Measurements from ENCODE around the gene GPAT2.
"Not testable (repeated sequence)": the region's sequence is repeated elsewhere in the genome, so short reads cannot be mapped to it uniquely, and the experiment has no call there.

Gene GPAT2

DNA sequence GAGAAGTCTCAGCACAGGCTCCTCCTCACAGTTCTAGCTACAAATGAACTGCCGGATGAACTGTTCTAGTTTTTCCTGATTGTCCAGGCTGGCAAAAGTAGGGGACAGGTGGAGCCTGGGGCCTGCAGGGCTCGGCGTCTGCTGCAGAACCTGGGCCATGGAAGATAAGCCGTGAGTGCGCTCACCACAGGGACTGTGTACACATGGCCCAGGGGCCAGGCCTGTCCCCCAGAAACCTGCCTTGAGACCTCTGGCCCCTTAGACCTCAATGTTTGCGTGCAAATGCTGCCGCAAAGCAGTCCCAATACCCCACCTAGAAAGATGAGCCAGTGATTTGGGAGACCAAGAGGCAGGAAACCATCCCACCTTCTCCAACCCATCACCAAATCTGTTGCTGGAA, 12.6 kb downstream of the GPAT2 start:
- not testable (repeated sequence) for DNase-seq

DNA sequence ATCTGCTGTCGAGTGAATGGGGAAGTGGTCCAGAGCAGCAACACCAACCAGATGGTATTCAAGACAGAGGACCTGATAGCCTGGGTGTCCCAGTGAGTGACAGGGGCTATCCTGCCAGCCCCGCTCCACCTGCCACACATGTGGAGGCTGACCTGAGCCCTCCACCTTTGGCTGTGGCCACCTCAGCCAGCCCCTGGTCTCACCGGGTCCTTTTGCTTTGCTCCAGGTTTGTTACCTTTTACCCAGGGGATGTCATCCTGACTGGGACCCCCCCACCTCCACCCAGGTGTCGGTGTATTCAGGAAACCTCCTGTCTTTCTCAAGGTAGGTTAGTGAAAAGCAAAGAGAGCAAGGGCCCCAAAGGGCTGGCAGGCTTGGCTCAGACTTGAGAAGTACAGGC, 13.6 kb downstream of the GPAT2 start:
- DNase-seq: not testable (repeated sequence)

DNA sequence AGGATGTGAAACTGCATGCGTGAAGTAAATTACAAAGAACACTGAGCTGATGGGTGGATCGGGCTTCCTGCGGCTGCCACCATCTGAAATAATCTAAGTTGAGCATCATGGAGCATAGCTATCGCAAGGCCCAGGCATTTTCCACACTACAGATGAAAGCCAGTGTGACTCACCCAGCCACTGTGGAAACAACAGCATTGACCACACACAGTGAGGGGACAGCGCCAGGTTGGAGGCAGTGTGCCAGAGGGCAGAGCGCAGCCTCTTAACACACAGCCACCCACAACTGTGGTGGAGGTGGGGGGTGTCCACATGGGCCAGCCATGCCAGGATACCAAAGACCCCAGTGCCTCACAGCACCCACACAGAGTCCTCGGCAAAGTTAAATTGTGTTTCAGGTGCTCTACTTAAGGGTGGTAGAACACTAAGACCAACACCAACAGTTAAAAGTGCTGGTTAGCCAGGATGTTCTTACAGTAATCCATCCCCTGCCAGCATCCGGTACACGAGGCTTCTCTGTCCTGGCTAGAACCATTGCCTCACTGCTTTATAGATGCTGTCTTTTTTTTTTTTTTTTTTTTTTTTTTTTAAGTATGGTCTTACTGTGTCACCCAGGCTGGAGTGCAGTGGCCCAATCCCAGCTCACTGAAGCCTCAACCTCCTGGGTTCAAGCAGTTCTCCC, 14.7 kb downstream of the GPAT2 start:
- DNase-seq: not testable (repeated sequence)

DNA sequence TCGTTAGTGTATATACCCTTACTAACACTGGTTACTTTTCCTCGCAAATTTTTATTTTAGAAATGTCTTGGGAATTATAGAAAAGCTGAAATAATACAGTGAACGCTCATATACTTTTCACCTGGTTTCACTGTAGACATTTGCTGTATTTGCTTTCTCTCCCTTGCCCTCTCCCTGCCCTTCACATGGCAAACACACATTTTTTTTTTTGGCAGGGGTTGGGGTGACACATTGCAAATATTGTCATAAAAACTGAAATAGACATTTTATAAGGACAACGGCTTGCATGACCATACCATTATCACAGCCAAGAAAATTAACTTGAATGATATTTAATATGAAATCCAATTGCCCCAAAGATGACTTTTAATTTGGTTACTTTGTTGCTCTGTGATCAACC, 18.4 kb downstream of the GPAT2 start:
- DNase-seq: not testable (repeated sequence)

DNA sequence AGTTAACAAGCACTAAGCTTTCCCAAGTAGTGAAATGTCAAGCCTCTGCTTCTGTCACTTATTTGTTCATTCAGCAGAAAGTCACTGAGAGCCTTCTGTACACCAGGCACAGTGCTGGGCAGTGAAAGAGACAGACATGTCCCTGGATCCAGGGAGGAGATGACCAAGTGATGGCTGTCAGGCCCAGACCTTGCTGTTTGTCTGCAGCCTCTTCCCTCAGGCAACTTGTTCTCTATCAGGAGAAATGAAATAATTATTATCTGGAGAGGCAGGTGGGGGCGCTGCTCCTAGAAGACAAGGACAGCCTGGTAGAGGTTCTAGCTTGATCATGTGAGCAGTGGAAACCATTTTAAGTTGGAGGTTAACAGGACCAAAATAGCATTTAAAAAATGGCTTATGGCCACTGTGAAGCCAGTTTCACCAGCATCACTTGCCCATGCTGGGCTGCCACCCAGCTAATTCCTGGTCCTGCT, 21.9 kb downstream of the GPAT2 start:
- DNase-seq: not testable (repeated sequence)

DNA sequence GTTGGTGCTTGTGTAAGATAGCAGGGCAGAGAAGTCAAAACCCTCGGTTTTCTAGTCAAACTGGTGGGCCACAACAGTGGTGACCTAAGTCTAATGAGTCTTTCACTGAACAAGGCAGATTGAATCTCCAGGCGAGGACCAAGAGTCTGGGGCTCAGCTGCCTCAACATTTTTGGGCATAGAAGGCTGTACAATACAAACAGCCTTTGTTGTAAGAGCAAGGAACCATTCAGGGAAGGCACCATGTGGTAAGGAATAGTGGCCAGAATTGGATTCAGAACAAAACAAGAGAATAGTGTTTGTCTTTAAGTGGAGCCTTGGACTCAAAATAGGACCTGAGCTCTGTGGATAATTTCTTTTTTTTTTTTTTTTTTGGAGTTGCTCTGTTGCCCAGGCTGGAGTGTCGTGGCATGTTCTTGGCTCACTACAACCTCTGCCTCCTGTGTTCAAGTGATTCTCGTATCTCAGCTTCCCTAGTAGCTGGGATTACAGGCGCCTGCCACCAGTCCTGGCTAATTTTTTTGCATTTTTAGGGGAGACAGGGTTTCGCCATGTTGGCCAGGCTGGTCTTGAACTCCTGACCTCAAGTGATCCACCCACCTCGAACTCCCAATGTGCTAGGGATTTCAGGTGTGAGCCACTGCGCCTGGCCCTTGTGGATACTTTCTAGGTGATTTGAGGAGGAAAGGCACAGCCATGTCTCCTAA, 22.5 kb downstream of the GPAT2 start:
- not testable (repeated sequence) for DNase-seq

DNA sequence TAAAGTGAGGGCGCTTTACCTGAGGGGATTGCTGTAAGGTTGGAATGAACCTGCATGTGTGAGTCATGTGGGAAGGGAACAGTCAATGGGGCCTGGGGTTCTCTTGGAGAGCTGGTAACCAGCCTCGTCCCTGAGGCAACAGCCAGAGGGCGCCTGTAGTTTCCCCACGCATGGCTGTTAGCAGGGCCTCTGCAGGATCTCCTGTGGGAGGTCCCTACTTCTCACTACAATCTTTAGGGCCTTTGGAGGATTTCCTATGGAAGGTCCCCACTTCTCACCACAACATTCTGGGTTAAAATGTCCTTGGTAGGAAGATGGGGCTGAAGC, 23.6 kb downstream of the GPAT2 start:
- DNase-seq: not testable (repeated sequence)

DNA sequence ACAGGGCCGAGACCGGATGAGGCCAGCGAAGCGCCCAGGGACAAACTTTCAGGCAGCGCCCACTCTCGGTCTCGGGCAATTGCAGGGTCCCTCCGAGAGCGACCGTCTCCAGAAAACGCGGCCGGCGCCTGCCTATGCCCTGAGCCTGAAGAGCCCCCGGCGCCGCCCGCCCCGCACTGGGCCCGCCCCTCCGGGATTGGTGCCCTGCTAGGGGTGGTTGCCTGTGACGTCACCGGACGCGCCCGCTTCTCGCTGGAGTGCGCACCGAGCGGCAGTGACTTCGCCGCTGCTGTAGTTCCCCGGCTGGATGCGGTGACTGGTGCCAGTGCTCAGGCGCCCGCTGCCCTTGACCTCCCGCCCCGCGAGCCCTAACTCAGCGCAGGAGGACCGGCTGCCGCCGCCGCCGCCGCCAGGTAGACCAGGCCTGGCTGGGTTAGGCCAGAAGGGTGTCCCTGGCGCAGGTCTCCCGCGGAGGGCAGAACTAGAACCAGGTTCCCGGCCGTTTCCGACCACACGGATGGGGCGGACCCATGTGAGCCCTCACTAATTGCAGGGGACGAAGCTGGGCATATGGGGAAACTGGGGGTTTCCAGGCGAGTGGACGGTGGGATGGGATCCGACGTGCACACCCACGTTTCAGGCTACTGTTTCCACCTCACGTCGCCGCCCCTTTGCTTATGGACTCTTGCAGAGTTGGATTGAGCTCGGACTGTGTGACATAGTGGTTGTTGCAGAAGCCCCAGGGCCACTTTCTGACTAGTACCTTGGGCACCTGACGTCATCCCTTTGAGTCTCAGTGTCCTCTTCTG, 24.2 kb downstream of the GPAT2 start:
- peak; percentile 96 for DNase-seq

DNA sequence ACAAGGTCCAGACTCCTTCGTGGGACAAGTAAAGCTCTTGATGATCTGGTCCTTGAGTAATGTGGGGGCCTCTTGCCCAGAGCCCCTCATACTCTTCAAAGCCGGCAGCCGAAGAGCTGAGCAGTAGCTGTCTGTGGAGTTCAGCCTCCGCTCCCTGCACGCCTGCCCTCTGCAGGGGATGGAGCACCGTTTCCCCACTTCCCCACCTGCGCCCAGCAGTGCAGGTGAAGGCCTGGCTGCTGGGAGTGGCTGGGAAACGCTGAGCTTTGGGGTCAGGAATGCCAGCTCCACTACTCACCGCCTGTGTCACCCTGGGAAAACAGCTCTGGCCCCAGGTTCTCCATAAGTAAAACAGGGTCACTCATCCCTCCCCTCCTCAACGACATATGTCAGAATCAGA, 24.9 kb downstream of the GPAT2 start:
- DNase-seq: not testable (repeated sequence)

DNA sequence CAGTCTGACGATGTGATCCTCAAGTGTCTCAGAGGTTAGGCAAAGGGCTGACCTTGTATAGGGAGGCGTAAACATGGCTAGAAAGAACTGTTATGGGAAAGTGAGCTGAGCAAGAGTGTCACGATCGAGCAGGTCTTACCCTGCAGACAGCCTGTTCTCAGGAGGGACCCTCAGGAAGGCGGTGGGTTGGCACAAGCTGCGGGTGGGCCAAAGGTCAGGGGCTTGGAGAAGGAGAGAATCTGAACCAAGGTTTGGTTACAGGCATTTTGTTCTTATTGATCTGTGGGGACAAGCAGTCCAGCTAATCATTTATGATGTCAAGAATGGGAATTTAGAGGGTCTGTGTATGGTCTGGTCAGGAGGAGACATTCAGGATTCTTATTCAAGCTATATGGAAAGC, 26.7 kb downstream of the GPAT2 start:
- DNase-seq: not testable (repeated sequence)

DNA sequence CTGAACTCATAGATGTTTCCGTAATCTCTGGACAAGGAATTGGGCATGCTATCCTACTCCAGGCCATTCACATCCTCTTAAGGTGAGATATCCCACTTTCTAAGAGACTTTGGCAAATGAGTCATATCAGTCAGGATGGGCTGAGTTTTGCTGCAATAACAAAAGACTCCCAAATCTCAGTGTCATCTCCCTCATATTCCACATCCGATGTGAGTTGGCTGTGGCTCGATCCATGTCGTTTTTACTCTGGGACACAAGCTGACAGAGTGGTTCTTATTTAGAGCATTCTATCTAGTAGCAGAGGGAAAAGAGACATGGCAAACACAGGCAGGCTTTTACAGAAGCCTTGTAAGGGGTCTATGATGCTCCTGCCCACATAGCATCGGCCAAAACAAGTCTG, 28.5 kb downstream of the GPAT2 start:
- not testable (repeated sequence) for DNase-seq

DNA sequence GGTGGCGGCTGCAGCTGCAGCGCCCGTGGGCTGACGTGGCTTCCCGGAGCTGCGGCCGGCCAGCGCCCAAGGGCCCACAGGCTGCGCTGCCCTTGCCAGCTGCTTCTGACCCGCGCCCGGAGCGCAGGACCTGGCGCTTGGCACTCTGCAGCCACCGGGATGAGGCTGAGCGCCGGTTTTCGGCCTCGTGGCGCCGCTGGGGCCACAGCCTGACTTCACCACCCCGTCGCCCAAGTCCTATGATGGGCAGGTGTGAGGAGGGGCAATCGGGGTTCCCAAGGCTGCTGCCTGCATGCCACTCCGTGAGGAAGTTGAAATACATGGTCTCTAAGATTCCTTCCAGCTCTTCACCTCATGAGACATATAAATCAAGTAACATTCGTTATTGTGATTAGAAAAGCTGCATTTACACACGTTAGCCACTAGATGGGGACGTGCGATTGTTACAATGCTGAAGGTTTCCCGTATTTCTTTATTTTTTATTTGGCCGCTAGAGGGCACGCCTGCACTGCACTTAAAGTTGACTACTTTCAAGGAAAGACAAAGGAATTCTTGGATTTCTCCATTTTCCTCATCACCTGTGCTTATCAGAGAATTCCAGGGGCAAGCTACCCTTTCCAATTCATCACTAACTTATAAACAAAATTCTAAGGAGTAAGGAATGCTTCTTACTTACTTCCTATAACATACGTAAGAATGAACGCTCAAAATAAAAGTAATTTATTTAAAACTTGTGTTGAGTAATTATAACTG, 42.0 kb downstream of the GPAT2 start:
- peak; percentile 36 to 53 for DNase-seq

DNA sequence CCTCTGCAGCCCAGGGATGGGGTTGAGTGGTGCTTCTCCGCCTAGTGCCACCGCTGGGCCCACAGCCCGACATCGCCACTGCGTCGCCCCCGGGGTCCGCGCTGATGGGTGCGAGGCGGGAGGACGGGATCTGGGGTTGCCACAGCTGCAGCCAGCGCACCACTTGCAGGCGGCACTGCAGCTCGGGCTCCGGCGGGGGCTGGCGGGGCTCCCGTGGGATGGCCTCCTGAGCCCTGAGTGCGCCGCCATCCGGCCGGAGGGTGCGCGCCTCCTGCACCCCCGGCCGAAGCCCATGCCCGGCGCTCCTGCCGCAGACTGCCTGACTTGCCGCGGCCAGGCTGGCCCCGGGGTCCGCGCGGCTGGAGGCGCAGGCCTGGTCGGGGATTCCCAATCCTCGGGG, 42.6 kb downstream of the GPAT2 start:
- DNase-seq: not testable (repeated sequence)

DNA sequence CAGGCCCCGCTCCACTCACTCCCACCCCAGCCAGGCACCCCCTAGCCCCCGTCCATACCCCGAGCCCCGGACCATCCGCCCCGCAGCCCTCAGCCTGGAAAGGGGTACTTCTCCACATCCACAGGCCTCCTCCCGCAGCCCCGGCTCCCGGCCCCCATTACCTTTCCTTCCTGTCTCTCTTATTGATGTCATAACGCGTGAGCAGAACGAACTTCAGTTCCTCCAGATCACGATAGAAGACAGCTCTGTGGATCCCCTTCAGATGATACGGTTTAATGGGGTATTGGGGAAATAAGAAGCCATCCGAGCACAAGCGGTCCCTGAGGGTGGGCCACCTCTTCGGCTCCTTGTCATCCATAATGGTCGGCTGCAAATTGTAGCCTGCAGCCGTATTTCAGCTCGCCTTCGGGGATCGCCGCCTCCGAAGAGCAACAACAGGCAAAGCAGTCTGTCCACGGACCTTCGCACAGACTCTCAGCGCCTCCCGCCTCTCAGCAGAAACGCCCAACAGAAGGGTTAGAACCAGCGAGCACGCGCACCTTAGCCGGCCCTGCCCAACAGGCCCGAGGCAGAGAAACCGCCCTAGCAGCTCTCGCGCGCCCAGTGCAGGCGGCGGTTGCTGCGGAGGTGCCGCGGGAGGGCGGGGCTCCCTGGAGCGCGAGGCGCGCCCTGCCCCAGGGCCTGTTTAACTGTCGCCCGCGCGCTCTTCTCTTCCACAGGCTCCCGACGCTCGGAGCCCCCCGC, 43.2 kb downstream of the GPAT2 start, which contains the start of gene ANKRD36C:
ANKRD36C (minus strand) TSS at position 474 of the 744 bp plus-strand sequence; CDS start at position 358, 116 bp downstream.
- not testable (repeated sequence) for DNase-seq

DNA sequence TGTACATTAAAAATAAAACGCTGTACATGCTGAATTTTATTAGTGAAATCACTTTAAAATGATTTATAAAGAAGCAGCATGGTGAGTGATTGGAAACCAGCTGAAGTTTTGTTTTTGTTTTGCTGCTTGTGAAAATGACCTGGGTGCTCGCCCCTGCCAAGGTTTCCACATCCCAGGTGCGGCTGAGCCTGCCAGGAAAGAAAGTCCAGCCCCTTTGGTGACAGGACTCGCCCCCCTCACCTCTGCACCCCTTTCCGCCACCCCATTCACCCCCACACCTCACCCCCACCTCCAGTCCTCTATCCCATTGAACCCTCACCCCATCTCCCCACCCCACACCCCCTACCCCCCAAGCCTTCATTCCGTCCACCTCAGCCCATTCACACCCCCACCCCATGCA, 43.8 kb downstream of the GPAT2 start:
- DNase-seq: not testable (repeated sequence)
